Measurements from ENCODE around the gene FAM117B.
"Not testable (repeated sequence)": the region's sequence is repeated elsewhere in the genome, so short reads cannot be mapped to it uniquely, and the experiment has no call there.

FAM117B gene

GRCh38 chr2:202780514-202781021, 145.8 kb downstream of the FAM117B start:
- peak; percentile 25 for DNase-seq (ENCODE audit: low read depth)
- no peak overlapping the region for H3K4me3 ChIP-seq (ENCODE audit: low read depth, low read length)

DNA sequence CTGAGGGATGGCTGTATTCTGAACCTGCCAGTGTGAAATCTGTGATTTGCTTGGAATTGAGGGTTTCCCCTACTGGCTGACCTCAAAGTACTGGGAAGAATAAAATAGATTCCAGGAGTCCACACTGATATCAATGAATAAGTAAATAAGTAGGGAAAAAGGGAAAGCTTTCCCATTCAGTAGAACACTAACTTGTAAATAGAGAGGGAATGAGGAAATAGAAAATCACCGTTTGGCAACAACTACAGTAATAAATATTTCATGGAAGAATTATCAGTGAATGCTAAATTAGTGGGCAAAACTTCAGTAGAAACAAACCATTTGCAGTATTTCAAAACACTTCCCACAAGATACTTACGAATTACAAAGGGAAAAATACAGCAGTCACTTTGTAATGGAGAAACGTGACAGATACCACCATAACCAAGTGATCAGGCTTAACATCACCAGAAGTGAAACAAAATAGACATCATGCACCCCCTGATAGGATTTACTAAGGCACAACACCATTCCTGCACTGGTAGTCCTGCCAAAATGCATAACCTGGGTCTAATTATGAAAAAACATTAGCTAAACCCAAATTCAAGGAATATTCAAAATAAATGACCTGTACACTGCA, 148.3 kb downstream of the FAM117B start:
- no peak overlapping the region for H3K4me3 ChIP-seq (ENCODE audit: low read depth, low read length)
- DNase-seq (ENCODE audit: low read depth), result no peak

DNA sequence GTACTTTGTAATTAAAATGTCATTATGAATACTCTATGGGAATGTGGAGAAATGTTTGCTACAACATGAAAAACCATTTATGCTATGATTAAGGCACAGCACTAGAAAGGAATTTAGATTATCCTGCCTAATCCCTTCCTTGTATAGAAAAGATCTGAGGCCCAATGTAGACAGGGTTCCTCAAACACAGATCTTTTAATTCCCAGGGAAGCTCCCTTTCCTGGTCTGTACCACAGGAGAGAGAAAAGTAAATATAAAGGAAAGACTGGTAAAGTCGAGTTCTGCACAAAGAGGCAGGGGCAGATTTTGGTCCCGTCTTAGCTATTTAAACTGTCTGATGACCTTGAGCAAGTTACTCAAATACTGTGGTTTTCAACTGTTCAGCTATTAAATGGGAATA, 152.1 kb downstream of the FAM117B start:
- no peak overlapping the region for H3K4me3 ChIP-seq (ENCODE audit: low read depth, low read length)
- DNase-seq (ENCODE audit: low read depth), result no peak

- DNase-seq (ENCODE audit: low read depth), result no peak
- H3K4me3 ChIP-seq (ENCODE audit: low read depth, low read length), result no peak overlapping the region
These were observed 155.9 kb downstream of the FAM117B start for GRCh38 chr2:202790676-202791075.

GRCh38 chr2:202797944-202798343, 163.2 kb downstream of the FAM117B start:
- no peak for DNase-seq (ENCODE audit: low read depth)
- no peak overlapping the region for H3K4me3 ChIP-seq (ENCODE audit: low read depth, low read length)

GRCh38 chr2:202805911-202806310, 171.1 kb downstream of the FAM117B start:
- peak; percentile 3 for DNase-seq (ENCODE audit: low read depth)
- H3K4me3 ChIP-seq (ENCODE audit: low read depth, low read length), result not testable (repeated sequence)

- peak; percentile 48 for DNase-seq (ENCODE audit: low read depth)
- not testable (repeated sequence) for H3K4me3 ChIP-seq (ENCODE audit: low read depth, low read length)
These were observed 172.8 kb downstream of the FAM117B start for GRCh38 chr2:202807431-202808138.

GRCh38 chr2:202808754-202809153, 174.0 kb downstream of the FAM117B start:
- DNase-seq (ENCODE audit: low read depth), result no peak
- H3K4me3 ChIP-seq (ENCODE audit: low read depth, low read length), result no peak overlapping the region

DNA sequence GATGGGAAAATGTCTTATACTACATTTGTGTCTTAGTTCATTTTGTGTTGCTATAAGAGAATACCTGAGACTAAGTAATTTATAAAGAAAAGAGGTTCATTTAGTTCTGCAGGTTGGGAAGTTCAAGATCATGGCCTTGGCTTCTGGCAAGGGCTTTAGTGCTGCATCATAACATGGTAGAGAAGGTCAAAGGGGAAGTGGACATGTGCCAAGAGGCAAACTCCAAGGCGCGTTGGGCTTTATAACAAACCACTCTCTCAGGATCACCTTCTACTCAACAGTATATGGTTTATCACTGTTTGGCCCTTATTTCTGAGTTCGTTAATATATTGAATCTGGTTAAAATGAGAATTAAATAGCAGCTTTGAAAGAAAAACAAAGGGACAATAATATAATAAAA, 178.6 kb downstream of the FAM117B start:
- no peak overlapping the region for H3K4me3 ChIP-seq (ENCODE audit: low read depth, low read length)
- DNase-seq (ENCODE audit: low read depth), result no peak

DNA sequence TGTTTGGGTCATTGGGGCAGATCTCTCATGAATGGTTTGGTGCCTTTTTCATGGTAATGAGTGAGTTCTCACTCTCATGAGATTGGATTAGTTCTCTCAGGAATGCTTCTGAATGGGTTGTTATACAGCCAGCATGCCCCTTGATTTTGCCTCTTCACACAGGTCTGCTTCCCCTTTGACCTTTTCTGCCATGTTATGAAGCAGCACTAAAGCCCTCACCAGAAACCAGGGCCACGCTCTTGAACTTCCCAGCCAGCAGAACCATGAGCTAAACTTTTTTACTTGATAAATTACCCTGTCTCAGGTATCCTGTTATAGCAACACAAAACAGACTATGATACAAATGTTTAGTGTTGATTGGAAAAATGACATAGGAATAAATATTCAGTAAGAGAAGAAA, 179.5 kb downstream of the FAM117B start:
- no peak overlapping the region for H3K4me3 ChIP-seq (ENCODE audit: low read depth, low read length)
- no peak for DNase-seq (ENCODE audit: low read depth)

- peak; percentile 15 for DNase-seq (ENCODE audit: low read depth)
- no peak overlapping the region for H3K4me3 ChIP-seq (ENCODE audit: low read depth, low read length)
These were observed 181.0 kb downstream of the FAM117B start for GRCh38 chr2:202815548-202816360.

DNA sequence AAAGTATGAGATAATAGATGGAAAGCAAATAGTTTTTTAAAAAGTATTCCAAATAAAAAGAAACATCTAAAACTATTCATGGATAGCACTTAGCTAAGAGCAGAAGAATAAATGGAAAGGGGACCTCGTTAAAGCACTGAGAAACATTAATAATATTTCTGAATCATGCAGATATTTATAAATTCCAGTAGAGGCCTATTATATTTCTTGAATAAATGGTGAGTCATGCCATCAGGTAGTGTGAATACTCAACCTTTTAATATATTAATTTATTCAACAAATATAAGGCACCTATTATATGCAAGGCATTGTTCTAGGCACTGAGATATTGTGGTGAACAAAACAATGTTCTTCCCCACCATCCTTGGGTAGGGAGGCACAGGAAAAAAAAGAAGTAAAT, 183.0 kb downstream of the FAM117B start:
- no peak for DNase-seq (ENCODE audit: low read depth)
- no peak overlapping the region for H3K4me3 ChIP-seq (ENCODE audit: low read depth, low read length)

- DNase-seq (ENCODE audit: low read depth), result no peak
These were observed 183.6 kb downstream of the FAM117B start for GRCh38 chr2:202818321-202818720.

More at GRCh38 chr2:202818321-202818720, 183.6 kb downstream of the FAM117B start:
- no peak overlapping the region for H3K4me3 ChIP-seq (ENCODE audit: low read depth, low read length)

Measured in skeletal muscle cell (primary cell).